Measurements from ENCODE around the gene NECTIN1. TPM values are rescaled to one million over a fixed set of nuclear protein-coding genes. Genes with fewer than 3 reads are reported as not detected.

The NECTIN1 gene, protein sequence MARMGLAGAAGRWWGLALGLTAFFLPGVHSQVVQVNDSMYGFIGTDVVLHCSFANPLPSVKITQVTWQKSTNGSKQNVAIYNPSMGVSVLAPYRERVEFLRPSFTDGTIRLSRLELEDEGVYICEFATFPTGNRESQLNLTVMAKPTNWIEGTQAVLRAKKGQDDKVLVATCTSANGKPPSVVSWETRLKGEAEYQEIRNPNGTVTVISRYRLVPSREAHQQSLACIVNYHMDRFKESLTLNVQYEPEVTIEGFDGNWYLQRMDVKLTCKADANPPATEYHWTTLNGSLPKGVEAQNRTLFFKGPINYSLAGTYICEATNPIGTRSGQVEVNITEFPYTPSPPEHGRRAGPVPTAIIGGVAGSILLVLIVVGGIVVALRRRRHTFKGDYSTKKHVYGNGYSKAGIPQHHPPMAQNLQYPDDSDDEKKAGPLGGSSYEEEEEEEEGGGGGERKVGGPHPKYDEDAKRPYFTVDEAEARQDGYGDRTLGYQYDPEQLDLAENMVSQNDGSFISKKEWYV
- total RNA-seq (1 to 10 TPM in 4 of 5 experiments, under 1 TPM in 1; 0.87 to 4.2 (median 2.4) TPM), polyA plus RNA-seq (1 to 10 TPM in 1 of 2 donors, under 1 TPM in 1; 0.30 to 1.1 TPM), total RNA-seq (4.0 reads per million, percentile 21 among the genes with 10 or more reads in this experiment)

GRCh38 chr11:119728651-119729580 is at the start of gene NECTIN1:
Gene NECTIN1 (minus strand): TSS chr11:119729200. CDS start chr11:119728553, 647 bp downstream.
- Histone ChIP-seq H3K9me3 (ENCODE audit: control insufficient read depth in 2 of 3, low read length in 3 of 3) (no peaks in the 10 kb centered on the region), H3K4me1 (ENCODE audit: control insufficient read depth in 2 of 2, insufficient read depth in 2 of 2, low read length in 2 of 2) (peaks cover 17 to 21% of the 10 kb centered on the region in 2 donors), H3K27me3 (ENCODE audit: control insufficient read depth in 2 of 2, insufficient read depth in 2 of 2, low read length in 2 of 2) (peaks cover 0 to 4% of the 10 kb centered on the region in 2 donors), H3K36me3 (ENCODE audit: control insufficient read depth in 2 of 3, insufficient read depth in 3 of 3, low read length in 3 of 3) (no peaks in the 10 kb centered on the region), H3K4me3 (ENCODE audit: low read length) (peak within 1 kb of the TSS; percentile 69), H3K27ac (ENCODE audit: low read depth, low read length) (peak within 1 kb of the TSS; percentile 58)
- peak within 1 kb of the TSS; percentile 87 to 97 (median 94) for H3K4me3 Mint-ChIP-seq
- peak; percentile 75 to 93 (median 85) for DNase-seq
- ATAC-seq: peak; percentile 93
- peak within 1 kb of the TSS; percentile 34 to 87 (median 67) for H3K27ac Mint-ChIP-seq
- intact Hi-C loops (cut with micrococcal nuclease): loop anchor here (1.0 to 10.0 kb wide), 11 partner anchors 12 to 606 kb away; partner anchors contain the start of genes ARHGEF12 (in 1 of the 2), OAF (in 1 of the 2) and USP2 (in 1 of the 2)
- peaks cover 0 to 17% (median 13%) of the 10 kb centered on the region in 7 donors for H3K4me1 Mint-ChIP-seq
- CTCF ChIA-PET: interaction anchor here (0.6 to 1.7 kb wide), 8 partner anchors 8 to 684 kb away, joined by 3 to 7 read pairs (median 4); no protein-coding TSS in a partner anchor
- H3K27me3 Mint-ChIP-seq: peaks cover 8 to 73% (median 17%) of the 10 kb centered on the region in 5 donors
- H3K36me3 Mint-ChIP-seq: no peaks in the 10 kb centered on the region
- peaks cover 0 to 3% (median 0%) of the 10 kb centered on the region in 11 donors for H3K9me3 Mint-ChIP-seq
- POLR2A ChIA-PET: interaction anchor here (0.7 kb wide), 1 partner anchor 21 kb away, joined by 3 read pairs; no protein-coding TSS in a partner anchor

DNA sequence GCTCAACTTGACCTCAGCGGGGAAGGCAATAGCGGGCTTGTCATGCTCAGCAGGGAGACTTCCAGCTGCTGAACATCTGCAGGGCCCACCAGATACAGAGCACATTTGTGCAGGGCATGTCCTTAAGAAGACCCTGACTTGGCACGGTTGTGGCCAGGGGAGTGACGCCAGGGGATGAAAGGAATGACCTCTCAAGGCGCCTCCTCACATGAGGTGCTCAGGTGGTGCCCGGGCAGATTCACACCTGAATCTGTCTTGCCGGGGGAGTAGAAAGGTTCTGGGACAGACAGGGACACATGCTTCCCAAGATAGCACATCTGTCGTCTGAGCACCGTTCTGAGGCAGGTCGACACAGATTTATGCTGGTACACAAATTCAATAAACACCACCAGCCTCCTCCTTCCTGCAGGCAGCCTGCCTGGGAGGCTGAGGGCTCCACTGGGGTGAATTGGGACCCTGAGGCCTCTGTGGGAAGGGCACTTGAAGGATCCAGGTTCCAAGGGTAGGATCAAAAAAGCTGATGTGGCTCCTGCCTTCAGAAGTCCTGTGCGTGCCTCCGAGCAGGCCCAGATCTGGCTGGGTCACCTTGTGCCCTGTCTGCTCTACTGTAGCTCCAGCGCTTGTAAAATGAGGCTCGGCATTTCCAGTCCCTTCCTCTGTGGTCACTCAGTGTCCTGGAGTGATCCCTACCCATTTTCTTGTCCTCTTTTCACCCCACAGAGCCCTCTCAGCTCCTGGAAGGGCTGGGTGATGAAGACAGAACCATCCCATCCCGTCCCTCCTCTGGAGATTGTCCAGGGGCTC is 49.6 kb upstream of the NECTIN1 start:
- intact Hi-C loops (cut with micrococcal nuclease): no loop called here
- ChIA-PET CTCF (no interaction called here), POLR2A (no interaction called here)
- ATAC-seq (no peak), DNase-seq (no peak)
- H3K4me1 Mint-ChIP-seq: no peaks in the 10 kb centered on the region
- H3K4me3 ChIP-seq (ENCODE audit: low read length): no peak overlapping the region
- H3K36me3 ChIP-seq (ENCODE audit: control insufficient read depth in 2 of 3, insufficient read depth in 3 of 3, low read length in 3 of 3): no peaks in the 10 kb centered on the region
- peaks cover 0 to 4% (median 0%) of the 10 kb centered on the region in 11 donors for H3K9me3 Mint-ChIP-seq
- H3K36me3 Mint-ChIP-seq: peaks cover 0 to 7% (median 0%) of the 10 kb centered on the region in 5 donors
- H3K9me3 ChIP-seq (ENCODE audit: control insufficient read depth in 2 of 3, low read length in 3 of 3): no peaks in the 10 kb centered on the region
- H3K4me1 ChIP-seq (ENCODE audit: control insufficient read depth in 2 of 2, insufficient read depth in 2 of 2, low read length in 2 of 2): no peaks in the 10 kb centered on the region
- H3K27ac Mint-ChIP-seq: no peak overlapping the region
- no peak overlapping the region for H3K4me3 Mint-ChIP-seq
- H3K27ac ChIP-seq (ENCODE audit: low read depth, low read length): no peak overlapping the region
- no peaks in the 10 kb centered on the region for H3K27me3 ChIP-seq (ENCODE audit: control insufficient read depth in 2 of 2, insufficient read depth in 2 of 2, low read length in 2 of 2)
- H3K27me3 Mint-ChIP-seq: peaks cover 4 to 33% (median 23%) of the 10 kb centered on the region in 5 donors

- Histone ChIP-seq H3K27ac (ENCODE audit: low read depth, low read length) (no peak overlapping the region), H3K4me1 (ENCODE audit: control insufficient read depth in 2 of 2, insufficient read depth in 2 of 2, low read length in 2 of 2) (no peaks in the 10 kb centered on the region), H3K27me3 (ENCODE audit: control insufficient read depth in 2 of 2, insufficient read depth in 2 of 2, low read length in 2 of 2) (no peaks in the 10 kb centered on the region), H3K36me3 (ENCODE audit: control insufficient read depth in 2 of 3, insufficient read depth in 3 of 3, low read length in 3 of 3) (no peaks in the 10 kb centered on the region), H3K9me3 (ENCODE audit: control insufficient read depth in 2 of 3, low read length in 3 of 3) (no peaks in the 10 kb centered on the region), H3K4me3 (ENCODE audit: low read length) (no peak overlapping the region)
- H3K9me3 Mint-ChIP-seq: peaks cover 0 to 3% (median 0%) of the 10 kb centered on the region in 11 donors
- ATAC-seq (no peak), DNase-seq (no peak)
- H3K4me3 Mint-ChIP-seq: no peak overlapping the region
- peaks cover 0 to 11% (median 0%) of the 10 kb centered on the region in 5 donors for H3K36me3 Mint-ChIP-seq
- no peak overlapping the region for H3K27ac Mint-ChIP-seq
- intact Hi-C loops (cut with micrococcal nuclease): no loop called here
- no peaks in the 10 kb centered on the region for H3K4me1 Mint-ChIP-seq
- CTCF ChIA-PET: no interaction called here
- POLR2A ChIA-PET: no interaction called here
- peaks cover 4 to 33% (median 23%) of the 10 kb centered on the region in 5 donors for H3K27me3 Mint-ChIP-seq
These were observed 48.9 kb upstream of the NECTIN1 start for GRCh38 chr11:119777940-119778339.

GRCh38 chr11:119776651-119777050 is 47.7 kb upstream of the NECTIN1 start:
- Histone ChIP-seq H3K4me1 (ENCODE audit: control insufficient read depth in 2 of 2, insufficient read depth in 2 of 2, low read length in 2 of 2) (no peaks in the 10 kb centered on the region), H3K4me3 (ENCODE audit: low read length) (no peak overlapping the region), H3K36me3 (ENCODE audit: control insufficient read depth in 2 of 3, insufficient read depth in 3 of 3, low read length in 3 of 3) (no peaks in the 10 kb centered on the region), H3K27me3 (ENCODE audit: control insufficient read depth in 2 of 2, insufficient read depth in 2 of 2, low read length in 2 of 2) (no peaks in the 10 kb centered on the region), H3K27ac (ENCODE audit: low read depth, low read length) (no peak overlapping the region), H3K9me3 (ENCODE audit: control insufficient read depth in 2 of 3, low read length in 3 of 3) (no peaks in the 10 kb centered on the region)
- ChIA-PET CTCF (no interaction called here), POLR2A (no interaction called here)
- Mint-ChIP-seq H3K27ac (no peak overlapping the region), H3K36me3 (peaks cover 0 to 4% (median 0%) of the 10 kb centered on the region in 5 donors), H3K4me3 (no peak overlapping the region), H3K27me3 (peaks cover under 1 to 26% (median 11%) of the 10 kb centered on the region in 5 donors), H3K9me3 (peaks cover 0 to 4% (median 0%) of the 10 kb centered on the region in 11 donors), H3K4me1 (no peaks in the 10 kb centered on the region)
- intact Hi-C loops (cut with micrococcal nuclease): no loop called here
- no peak for ATAC-seq
- no peak for DNase-seq

DNA sequence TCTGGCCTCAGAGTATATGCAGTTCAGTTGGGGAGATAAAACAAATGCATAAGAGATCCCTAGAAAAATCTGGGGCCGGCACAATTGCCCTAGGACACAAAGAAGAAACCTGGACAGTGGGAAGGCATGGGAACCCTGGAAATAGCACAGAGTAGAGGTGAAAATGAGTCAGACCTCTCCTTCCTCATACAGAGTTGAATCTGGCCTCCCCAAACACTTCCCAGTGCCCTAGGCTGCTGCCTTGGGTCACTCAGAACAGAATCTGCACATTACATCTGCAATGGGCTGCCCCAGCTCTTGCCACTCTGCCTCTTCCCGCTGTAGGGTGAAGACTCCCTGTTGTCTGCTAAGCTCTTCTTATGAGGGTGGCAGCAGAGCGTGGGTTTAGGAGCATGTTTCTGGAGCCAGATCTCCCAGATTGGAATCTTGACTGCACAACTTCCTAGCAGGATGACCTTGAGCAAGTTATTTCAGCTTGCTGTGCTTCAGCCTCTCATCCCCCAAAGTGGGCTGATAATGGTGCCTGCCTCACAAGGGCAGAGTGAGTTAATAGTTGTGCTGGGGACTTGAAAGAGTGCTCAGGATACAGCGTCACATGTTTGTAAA is 47.1 kb upstream of the NECTIN1 start:
- H3K9me3 Mint-ChIP-seq: peaks cover 0 to 8% (median 0%) of the 10 kb centered on the region in 11 donors
- H3K4me3 Mint-ChIP-seq: no peak overlapping the region

More for the DNA sequence above, 47.1 kb upstream of the NECTIN1 start:
- Histone ChIP-seq H3K9me3 (ENCODE audit: control insufficient read depth in 2 of 3, low read length in 3 of 3) (no peaks in the 10 kb centered on the region), H3K27me3 (ENCODE audit: control insufficient read depth in 2 of 2, insufficient read depth in 2 of 2, low read length in 2 of 2) (no peaks in the 10 kb centered on the region), H3K27ac (ENCODE audit: low read depth, low read length) (no peak overlapping the region), H3K4me1 (ENCODE audit: control insufficient read depth in 2 of 2, insufficient read depth in 2 of 2, low read length in 2 of 2) (no peaks in the 10 kb centered on the region), H3K36me3 (ENCODE audit: control insufficient read depth in 2 of 3, insufficient read depth in 3 of 3, low read length in 3 of 3) (no peaks in the 10 kb centered on the region), H3K4me3 (ENCODE audit: low read length) (no peak overlapping the region)
- Mint-ChIP-seq H3K4me1 (no peaks in the 10 kb centered on the region), H3K27me3 (peaks cover 0 to 25% (median 12%) of the 10 kb centered on the region in 5 donors), H3K36me3 (peaks cover 0 to 4% (median 0%) of the 10 kb centered on the region in 5 donors), H3K27ac (no peak overlapping the region)
- no peak for ATAC-seq
- DNase-seq: no peak
- intact Hi-C loops (cut with micrococcal nuclease): no loop called here
- ChIA-PET CTCF (no interaction called here), POLR2A (no interaction called here)

Measured in naive thymus-derived CD4-positive, alpha-beta T cell (primary cell).